RWPE1 (cell line): Measurements from ENCODE around the gene NDUFB10.

Source experiments
- CTCF ChIA-PET: fragments of 350-600 bp; sonication (Branson Sonifier 250); formaldehyde crosslinking; extraction: SDS; loops from one replicate; lab custom pipeline; 2021; lab: Yijun Ruan, JAX
- POLR2A ChIA-PET: fragments of 400-600 bp; formaldehyde crosslinking; extraction: SDS; loops from one replicate; lab custom pipeline; 2020; ENCODE audit warnings: antibody characterized with exemption; ENCODE audit not compliant: low non-redundant PET; lab: Yijun Ruan, JAX
- DNase-seq: peaks from one replicate; pipeline ENCODE4 v3.0.0; 2012; ENCODE audit warnings: low spot score
- H3K27ac ChIP-seq: fragments of 450-650 bp; 2 replicates; pipeline ENCODE4 v1.5.1; 2017
- CTCF ChIP-seq: fragments of 450-650 bp; conservative IDR thresholded peaks from 2 replicates; pipeline ENCODE4 v1.5.1; 2017; ENCODE audit warnings: low read depth, mild to moderate bottlenecking

The NDUFB10 gene

GRCh38 chr16:1990351-1991134 is 31.2 kb downstream of the NDUFB10 start:
- TF ChIP-seq CTCF, result no peak
- CTCF ChIA-PET, result interaction anchor here (0.6 to 0.7 kb wide), 2 partner anchors 525 to 750 kb away, joined by 3 read pairs; no protein-coding TSS in a partner anchor
- no peak overlapping the region for H3K27ac ChIP-seq
- POLR2A ChIA-PET, result no interaction called here
- DNase-seq, result no peak

GRCh38 chr16:1991135-1991551 is 31.8 kb downstream of the NDUFB10 start:
- POLR2A ChIA-PET, result no interaction called here
- no peak for DNase-seq
- TF ChIP-seq CTCF, result no peak
- no peak overlapping the region for H3K27ac ChIP-seq
- CTCF ChIA-PET, result interaction anchor here (0.6 to 0.7 kb wide), 2 partner anchors 164 to 525 kb away, joined by 3 read pairs; partner anchors contain the start of gene TRAF7

- no peak for DNase-seq
- no peak for TF ChIP-seq CTCF
- POLR2A ChIA-PET, result no interaction called here
- peak overlapping the region; percentile 71 for H3K27ac ChIP-seq
- CTCF ChIA-PET, result interaction anchor here (0.7 kb wide), 1 partner anchor 164 kb away, joined by 3 read pairs; the partner anchor contains the start of gene TRAF7
Observed at GRCh38 chr16:1991588-1991947, 32.2 kb downstream of the NDUFB10 start.

GRCh38 chr16:1991948-1992703 is 32.8 kb downstream of the NDUFB10 start:
- ChIA-PET CTCF (interaction anchor here (0.6 kb wide), 1 partner anchor 15 kb away, joined by 3 read pairs; no protein-coding TSS in a partner anchor), POLR2A (interaction anchor here (0.6 kb wide), 1 partner anchor 10 kb away, joined by 3 read pairs; no protein-coding TSS in a partner anchor)

GRCh38 chr16:1992704-1993317 is 33.5 kb downstream of the NDUFB10 start:
- H3K27ac ChIP-seq, result peak overlapping the region; percentile 71
- CTCF ChIA-PET, result interaction anchor here (0.6 kb wide), 1 partner anchor 14 kb away, joined by 3 read pairs; no protein-coding TSS in a partner anchor
- no peak for DNase-seq
- POLR2A ChIA-PET, result interaction anchor here (0.6 kb wide), 1 partner anchor 10 kb away, joined by 3 read pairs; no protein-coding TSS in a partner anchor
- no peak for TF ChIP-seq CTCF

More at GRCh38 chr16:1991948-1992703, 32.8 kb downstream of the NDUFB10 start:
- no peak for TF ChIP-seq CTCF
- peak; percentile 90 for DNase-seq
- H3K27ac ChIP-seq, result peak overlapping the region; percentile 71
